IMR-90 (cell line): ENCODE results near the gene UGT1A3. TPM values are rescaled to one million over a fixed set of nuclear protein-coding genes. Genes with fewer than 3 reads are reported as not detected.

Source experiments
- ATAC-seq: fragments of 200-7000 bp; cut with Tn5 transposase; 2 replicates; pipeline ENCODE4 v1.9.1; 2020; ENCODE audit warnings: low read depth, mild to moderate bottlenecking, moderate library complexity
- BruUV-seq: library from RNA; stranded (reverse); fragments of 400-500 nt; replicated peaks from 2 replicates; lab custom pipeline; 2021; lab: Mats Ljungman, UMichigan
- CTCF ChIA-PET: fragments of 300-600 bp; formaldehyde crosslinking; extraction: SDS; loops from one replicate; lab custom pipeline; 2021; ENCODE audit warnings: antibody characterized with exemption; lab: Yijun Ruan, JAX
- POLR2A ChIA-PET: fragments of 300-600 bp; sonication (Branson Sonifier 250); formaldehyde crosslinking; loops from one replicate; lab custom pipeline; 2022; ENCODE audit warnings: antibody characterized with exemption; ENCODE audit not compliant: unreplicated experiment; lab: Charles Lee
- DNase-seq: peaks from one replicate; pipeline ENCODE4 v3.0.0; 2013
- H2AFZ ChIP-seq: replicated peaks from 2 replicates; pipeline ENCODE3; 2013; ENCODE audit warnings: low read length, mild to moderate bottlenecking; ENCODE audit not compliant: poor library complexity
- H2AK5ac ChIP-seq: 2 replicates; pipeline ENCODE4 v1.6.1; 2013; ENCODE audit warnings: low read depth, low read length, inconsistent platforms
- H2AK9ac ChIP-seq: replicated peaks from 2 replicates; pipeline ENCODE3; 2013; ENCODE audit warnings: mild to moderate bottlenecking, low read depth, low read length, moderate library complexity; ENCODE audit not compliant: poor library complexity
- H2BK120ac ChIP-seq: 2 replicates; pipeline ENCODE4 v1.6.1; 2013; ENCODE audit warnings: low read depth, low read length, inconsistent platforms
- H2BK15ac ChIP-seq: 3 replicates; pipeline ENCODE4 v1.6.1; 2013; ENCODE audit warnings: low read depth, low read length, inconsistent platforms
- H2BK20ac ChIP-seq: 2 replicates; pipeline ENCODE4 v1.6.1; 2013; ENCODE audit warnings: low read depth, mild to moderate bottlenecking, inconsistent platforms, low read length, moderate library complexity
- H2BK5ac ChIP-seq: 2 replicates; pipeline ENCODE4 v1.6.1; 2013; ENCODE audit warnings: mild to moderate bottlenecking, low read depth, low read length, inconsistent platforms; ENCODE audit not compliant: poor library complexity, severe bottlenecking
- H3K14ac ChIP-seq: replicated peaks from 2 replicates; pipeline ENCODE4 v1.6.1; 2013; ENCODE audit warnings: low read depth, low read length, inconsistent platforms
- H3K18ac ChIP-seq: 2 replicates; pipeline ENCODE4 v1.6.1; 2013; ENCODE audit warnings: low read depth, low read length, control low read depth
- H3K23ac ChIP-seq: 2 replicates; pipeline ENCODE4 v1.6.1; 2013; ENCODE audit warnings: low read depth, low read length, inconsistent platforms
- H3K27ac ChIP-seq: 2 replicates; pipeline ENCODE4 v1.5.1; 2013; ENCODE audit warnings: mild to moderate bottlenecking, control low read depth, low read length; ENCODE audit not compliant: insufficient read depth
- H3K27me3 ChIP-seq: 2 replicates; pipeline ENCODE4 v1.6.1; 2013; ENCODE audit warnings: low read length; ENCODE audit not compliant: control insufficient read depth, insufficient read depth
- H3K36me3 ChIP-seq: 2 replicates; pipeline ENCODE4 v1.6.1; 2013; ENCODE audit warnings: low read length, mixed read lengths; ENCODE audit not compliant: control insufficient read depth, insufficient read depth
- H3K4ac ChIP-seq: 2 replicates; pipeline ENCODE4 v1.6.1; 2013; ENCODE audit warnings: low read depth, low read length, inconsistent platforms
- H3K4me1 ChIP-seq: 2 replicates; pipeline ENCODE4 v1.6.1; 2013; ENCODE audit warnings: low read length, mixed read lengths; ENCODE audit not compliant: control insufficient read depth, insufficient read depth
- H3K4me2 ChIP-seq: 2 replicates; pipeline ENCODE4 v1.6.1; 2013; ENCODE audit warnings: low read depth, mild to moderate bottlenecking, control low read depth, low read length, moderate library complexity
- H3K4me3 ChIP-seq: 2 replicates; pipeline ENCODE4 v1.5.1; 2013; ENCODE audit warnings: low read depth, mild to moderate bottlenecking, control low read depth, low read length, moderate library complexity; ENCODE audit not compliant: insufficient read depth
- H3K56ac ChIP-seq: 2 replicates; pipeline ENCODE4 v1.6.1; 2013; ENCODE audit warnings: low read length, inconsistent platforms; ENCODE audit not compliant: insufficient read depth; ENCODE audit errors: extremely low read depth
- H3K79me1 ChIP-seq, 2 experiments: 2 replicates each; pipeline ENCODE4 v1.6.1; 2013; ENCODE audit warnings: low read length in 2 of 2, inconsistent platforms in 1 of 2, low read depth in 1 of 2
- H3K9ac ChIP-seq: 2 replicates; pipeline ENCODE4 v1.6.1; 2013; ENCODE audit warnings: low read depth, low read length, control low read depth
- H3K9me1 ChIP-seq: 2 replicates; pipeline ENCODE4 v1.6.1; 2013; ENCODE audit warnings: low read length, inconsistent platforms; ENCODE audit not compliant: insufficient read depth
- H3K9me3 ChIP-seq: 2 replicates; pipeline ENCODE4 v1.6.1; 2013; ENCODE audit warnings: low read length; ENCODE audit not compliant: control insufficient read depth, insufficient read depth
- H4K20me1 ChIP-seq: 2 replicates; pipeline ENCODE4 v1.6.1; 2013; ENCODE audit warnings: low read length, inconsistent platforms; ENCODE audit not compliant: insufficient read depth
- H4K5ac ChIP-seq: 2 replicates; pipeline ENCODE4 v1.6.1; 2013; ENCODE audit warnings: mild to moderate bottlenecking, low read depth, low read length, control low read depth
- H4K8ac ChIP-seq, 2 experiments: 2 replicates each; pipeline ENCODE4 v1.6.1; 2013; ENCODE audit warnings: low read depth in 2 of 2, low read length in 2 of 2, control low read depth in 1 of 2, inconsistent platforms in 1 of 2
- H4K91ac ChIP-seq: 2 replicates; pipeline ENCODE4 v1.6.1; 2013; ENCODE audit warnings: low read depth, low read length, inconsistent platforms; ENCODE audit not compliant: insufficient read depth
- BHLHE40 ChIP-seq: fragments of 150-350 bp; IDR thresholded peaks from 2 replicates; pipeline ENCODE4 v1.6.1; 2016; ENCODE audit warnings: mild to moderate bottlenecking, low read depth, low read length
- CEBPB ChIP-seq: IDR thresholded peaks from 2 replicates; pipeline ENCODE4 v1.6.1; 2012; ENCODE audit warnings: low read depth, low read length, improper control_type of control experiment
- CHD1 ChIP-seq: IDR thresholded peaks from 2 replicates; pipeline ENCODE4 v1.6.1; 2012; ENCODE audit warnings: low read depth, low read length, improper control_type of control experiment
- ELK1 ChIP-seq: fragments of 150-350 bp; IDR thresholded peaks from 2 replicates; pipeline ENCODE4 v1.6.1; 2016; ENCODE audit warnings: low read depth, mild to moderate bottlenecking, low read length, moderate library complexity, borderline replicate concordance
- FOS ChIP-seq: fragments of 150-350 bp; IDR thresholded peaks from 2 replicates; pipeline ENCODE4 v1.6.1; 2016; ENCODE audit warnings: low read depth, low read length
- MAFK ChIP-seq: IDR thresholded peaks from 2 replicates; pipeline ENCODE4 v1.6.1; 2012; ENCODE audit warnings: low read depth, low read length, improper control_type of control experiment
- MAZ ChIP-seq: IDR thresholded peaks from 2 replicates; pipeline ENCODE4 v1.6.1; 2012; ENCODE audit warnings: low read depth, mild to moderate bottlenecking, low read length, improper control_type of control experiment, moderate library complexity, borderline replicate concordance
- MXI1 ChIP-seq: IDR thresholded peaks from 2 replicates; pipeline ENCODE4 v1.6.1; 2012; ENCODE audit warnings: low read depth, mild to moderate bottlenecking, low read length, moderate library complexity, borderline replicate concordance
- NFE2L2 ChIP-seq: fragments of 150-350 bp; IDR thresholded peaks from 2 replicates; pipeline ENCODE4 v1.6.1; 2016; ENCODE audit warnings: low read depth, mild to moderate bottlenecking, low read length
- POLR2A ChIP-seq: IDR thresholded peaks from 2 replicates; pipeline ENCODE4 v1.6.1; 2012; ENCODE audit warnings: mild to moderate bottlenecking, low read depth, low read length
- RAD21 ChIP-seq: IDR thresholded peaks from 2 replicates; pipeline ENCODE4 v1.6.1; 2012; ENCODE audit warnings: low read length, improper control_type of control experiment
- RCOR1 ChIP-seq: IDR thresholded peaks from 2 replicates; pipeline ENCODE4 v1.6.1; 2012; ENCODE audit warnings: mild to moderate bottlenecking, low read length, improper control_type of control experiment; ENCODE audit not compliant: insufficient replicate concordance
- RFX5 ChIP-seq: IDR thresholded peaks from 2 replicates; pipeline ENCODE4 v1.8.0; 2012; ENCODE audit warnings: low read depth, mild to moderate bottlenecking, low read length, moderate library complexity
- SMC3 ChIP-seq: fragments of 150-350 bp; IDR thresholded peaks from 2 replicates; pipeline ENCODE4 v1.6.1; 2016; ENCODE audit warnings: low read depth, mild to moderate bottlenecking, antibody characterized with exemption, low read length, moderate library complexity
- WGBS, 2 experiments: methylation state at CpG; one replicate each; pipeline versions ENCODE4 v1.1.5 to v1.1.7; 2013; ENCODE audit warnings: missing lambda C conversion rate in 2 of 2; ENCODE audit not compliant: insufficient read length in 1 of 2; ENCODE audit errors: extremely low coverage in 2 of 2; 5-methylcytosine and 5-hydroxymethylcytosine counted together
- dilution Hi-C: fragments of 300-500 bp; cut with HindIII; formaldehyde crosslinking; loops from one replicate; pipeline ENCODE4 v1.14.3; 2018; ENCODE audit warnings: low sequenced_read_pairs; ENCODE audit not compliant: unreplicated experiment
- in situ Hi-C: fragments of 300-500 bp; cut with MboI; formaldehyde crosslinking; loops from 3 replicates; pipeline ENCODE4 v1.14.3; 2019; ENCODE audit warnings: low sequenced_read_pairs, inconsistent platforms, mixed read lengths
- intact Hi-C: fragments of 100-400 bp; cut with micrococcal nuclease; formaldehyde crosslinking; loops from 2 replicates; pipeline ENCODE4 v1.10.0; 2022
- polyA plus RNA-seq, 3 experiments: library from polyadenylated mRNA; depleted of rRNA; stranded (reverse); fragments of >200 nt; gene quantifications; 2 replicates each; pipeline ENCODE4 v1.2.3, GENCODE V29; 2012; ENCODE audit warnings: low replicate concordance in 1 of 3
- total RNA-seq: library from RNA; depleted of rRNA; stranded (reverse); fragments of >200 nt; gene quantifications from 2 replicates; pipeline ENCODE4 v1.2.3, GENCODE V29; 2012
- TF ChIP-seq, protein P1 (sequence below): conservative IDR thresholded peaks from 2 replicates; pipeline ENCODE4 v1.5.1; 2012; ENCODE audit warnings: mild to moderate bottlenecking, low read depth, low read length, improper control_type of control experiment
- TF ChIP-seq, protein P2 (sequence below): fragments of 150-350 bp; IDR thresholded peaks from 2 replicates; pipeline ENCODE4 v1.6.1; 2017; ENCODE audit warnings: mild to moderate bottlenecking, antibody characterized with exemption, low read length, low read depth

The UGT1A3 gene
- total and polyA plus RNA-seq, 2 of the 4 experiments (the other 2 are of a cell fraction): not detected

- Histone ChIP-seq H3K4ac (no peak overlapping the region), H2BK20ac (no peak overlapping the region), H3K36me3 (no peaks in the 10 kb centered on the region), H3K23ac (no peak overlapping the region), H3K27me3 (peaks cover 14% of the 10 kb centered on the region), H3K9me3 (no peaks in the 10 kb centered on the region; the same call in 1 of the 2 replicates), H3K14ac (no peak overlapping the region), H3K9ac (no peak overlapping the region), H4K20me1 (no peaks in the 10 kb centered on the region), H3K79me1 (no peaks in the 10 kb centered on the region), H3K4me1 (no peaks in the 10 kb centered on the region), H2AK5ac (no peak overlapping the region), H2BK5ac (no peak overlapping the region), H2BK120ac (no peak overlapping the region), H2BK15ac (no peak overlapping the region), H3K56ac (no peak overlapping the region), H2AK9ac (no peak overlapping the region), H4K8ac (no peak overlapping the region), H3K4me2 (no peak overlapping the region), H3K27ac (no peak overlapping the region), H3K9me1 (no peaks in the 10 kb centered on the region), H4K5ac (no peak overlapping the region), H4K91ac (no peak overlapping the region), H2AFZ (no peak overlapping the region), H3K18ac (no peak overlapping the region), H3K4me3 (no peak overlapping the region)
- WGBS, 2 experiments: 26% methylated on average over 3 of the region's 14 CpGs; no CpG with 5 or more reads in 1 of the 2 experiments
- in situ Hi-C loops: no loop called here
- ChIA-PET CTCF (no interaction called here), POLR2A (no interaction called here)
- TF ChIP-seq MXI1: no peak
- TF ChIP-seq POLR2A: no peak
- no peak for TF ChIP-seq RFX5
- no peak for TF ChIP-seq SMC3
- TF ChIP-seq, protein P1, sequence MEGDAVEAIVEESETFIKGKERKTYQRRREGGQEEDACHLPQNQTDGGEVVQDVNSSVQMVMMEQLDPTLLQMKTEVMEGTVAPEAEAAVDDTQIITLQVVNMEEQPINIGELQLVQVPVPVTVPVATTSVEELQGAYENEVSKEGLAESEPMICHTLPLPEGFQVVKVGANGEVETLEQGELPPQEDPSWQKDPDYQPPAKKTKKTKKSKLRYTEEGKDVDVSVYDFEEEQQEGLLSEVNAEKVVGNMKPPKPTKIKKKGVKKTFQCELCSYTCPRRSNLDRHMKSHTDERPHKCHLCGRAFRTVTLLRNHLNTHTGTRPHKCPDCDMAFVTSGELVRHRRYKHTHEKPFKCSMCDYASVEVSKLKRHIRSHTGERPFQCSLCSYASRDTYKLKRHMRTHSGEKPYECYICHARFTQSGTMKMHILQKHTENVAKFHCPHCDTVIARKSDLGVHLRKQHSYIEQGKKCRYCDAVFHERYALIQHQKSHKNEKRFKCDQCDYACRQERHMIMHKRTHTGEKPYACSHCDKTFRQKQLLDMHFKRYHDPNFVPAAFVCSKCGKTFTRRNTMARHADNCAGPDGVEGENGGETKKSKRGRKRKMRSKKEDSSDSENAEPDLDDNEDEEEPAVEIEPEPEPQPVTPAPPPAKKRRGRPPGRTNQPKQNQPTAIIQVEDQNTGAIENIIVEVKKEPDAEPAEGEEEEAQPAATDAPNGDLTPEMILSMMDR: no peak
- no peak for TF ChIP-seq CEBPB
- no peak for TF ChIP-seq RCOR1
- no peak for TF ChIP-seq ELK1
- TF ChIP-seq MAFK: no peak
- no peak for TF ChIP-seq RAD21
- no peak for TF ChIP-seq CHD1
- no peak for TF ChIP-seq MAZ
- TF ChIP-seq FOS: no peak
- TF ChIP-seq BHLHE40: no peak
- TF ChIP-seq NFE2L2: no peak
- TF ChIP-seq, protein P2, sequence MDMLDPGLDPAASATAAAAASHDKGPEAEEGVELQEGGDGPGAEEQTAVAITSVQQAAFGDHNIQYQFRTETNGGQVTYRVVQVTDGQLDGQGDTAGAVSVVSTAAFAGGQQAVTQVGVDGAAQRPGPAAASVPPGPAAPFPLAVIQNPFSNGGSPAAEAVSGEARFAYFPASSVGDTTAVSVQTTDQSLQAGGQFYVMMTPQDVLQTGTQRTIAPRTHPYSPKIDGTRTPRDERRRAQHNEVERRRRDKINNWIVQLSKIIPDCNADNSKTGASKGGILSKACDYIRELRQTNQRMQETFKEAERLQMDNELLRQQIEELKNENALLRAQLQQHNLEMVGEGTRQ: no peak
- BruUV-seq: no TSS peak
- dilution Hi-C loops: no loop called here
- ATAC-seq (no peak), DNase-seq (no peak)
- intact Hi-C loops: no loop called here
These were observed 69.7 kb downstream of the UGT1A3 start for GRCh38 chr2:233798335-233799086.
